ENCODE measurements around the gene COMP.

COMP gene

DNA sequence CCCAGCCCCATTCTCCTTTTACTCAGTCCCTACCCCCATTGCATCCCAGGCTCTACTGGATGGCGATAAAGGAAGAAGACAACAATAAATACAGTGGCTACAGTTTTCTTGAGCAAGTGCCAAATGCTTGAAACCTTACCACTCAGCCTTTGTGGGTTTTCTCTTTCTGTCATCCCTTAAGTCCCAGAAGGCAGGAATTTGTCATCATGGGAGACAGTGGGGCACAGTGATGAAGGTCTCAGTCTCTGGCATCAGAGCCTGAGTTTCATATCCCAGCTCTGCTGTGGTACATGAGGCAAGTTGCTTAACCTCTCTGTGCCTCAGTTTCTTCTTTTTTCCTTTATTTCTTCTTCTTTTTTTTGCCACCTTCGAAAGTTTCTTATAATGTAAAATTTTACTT lies 5.1 kb upstream of the COMP start:
- DNase-seq (ENCODE audit: low read depth, low spot score) = no peak
- TF ChIP-seq, protein P1, sequence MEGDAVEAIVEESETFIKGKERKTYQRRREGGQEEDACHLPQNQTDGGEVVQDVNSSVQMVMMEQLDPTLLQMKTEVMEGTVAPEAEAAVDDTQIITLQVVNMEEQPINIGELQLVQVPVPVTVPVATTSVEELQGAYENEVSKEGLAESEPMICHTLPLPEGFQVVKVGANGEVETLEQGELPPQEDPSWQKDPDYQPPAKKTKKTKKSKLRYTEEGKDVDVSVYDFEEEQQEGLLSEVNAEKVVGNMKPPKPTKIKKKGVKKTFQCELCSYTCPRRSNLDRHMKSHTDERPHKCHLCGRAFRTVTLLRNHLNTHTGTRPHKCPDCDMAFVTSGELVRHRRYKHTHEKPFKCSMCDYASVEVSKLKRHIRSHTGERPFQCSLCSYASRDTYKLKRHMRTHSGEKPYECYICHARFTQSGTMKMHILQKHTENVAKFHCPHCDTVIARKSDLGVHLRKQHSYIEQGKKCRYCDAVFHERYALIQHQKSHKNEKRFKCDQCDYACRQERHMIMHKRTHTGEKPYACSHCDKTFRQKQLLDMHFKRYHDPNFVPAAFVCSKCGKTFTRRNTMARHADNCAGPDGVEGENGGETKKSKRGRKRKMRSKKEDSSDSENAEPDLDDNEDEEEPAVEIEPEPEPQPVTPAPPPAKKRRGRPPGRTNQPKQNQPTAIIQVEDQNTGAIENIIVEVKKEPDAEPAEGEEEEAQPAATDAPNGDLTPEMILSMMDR (IDR thresholded peaks at IDR 0.05; ENCODE audit: low read depth, low read length) = no peak
- no peak overlapping the region for H3K4me3 ChIP-seq (ENCODE audit: low read depth, low read length)
- in situ Hi-C loops (cut with HindIII; ENCODE audit: low sequenced_read_pairs) = no loop called here

- in situ Hi-C loops (cut with HindIII; ENCODE audit: low sequenced_read_pairs) = no loop called here
- TF ChIP-seq, protein P1 (IDR thresholded peaks at IDR 0.05; ENCODE audit: low read depth, low read length) = no peak
- DNase-seq (ENCODE audit: low read depth, low spot score) = no peak
- H3K4me3 ChIP-seq (ENCODE audit: low read depth, low read length) = no peak overlapping the region
Observed at GRCh38 chr19:18795540-18795939, 4.4 kb upstream of the COMP start.

DNA sequence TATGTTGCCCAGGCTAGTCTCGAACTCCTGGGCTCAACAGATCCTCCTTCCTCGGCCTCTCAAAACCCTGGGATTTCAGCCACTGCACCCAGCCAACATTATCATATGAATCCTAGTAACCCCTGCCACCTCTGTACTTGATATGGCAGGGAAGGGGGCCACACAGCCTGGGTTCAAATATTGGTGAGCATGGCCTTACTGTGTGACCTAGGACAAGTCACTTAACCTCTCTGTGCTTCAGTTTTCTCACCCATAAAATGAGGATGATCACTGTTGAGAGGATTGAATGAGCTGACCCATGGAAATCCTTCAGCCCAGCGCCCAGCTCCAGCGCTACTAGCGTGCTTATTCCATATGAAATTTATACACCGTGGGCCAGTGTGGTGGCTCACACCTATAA lies 3.6 kb upstream of the COMP start:
- TF ChIP-seq, protein P1 (IDR thresholded peaks at IDR 0.05; ENCODE audit: low read depth, low read length) = no peak
- in situ Hi-C loops (cut with HindIII; ENCODE audit: low sequenced_read_pairs) = no loop called here
- H3K4me3 ChIP-seq (ENCODE audit: low read depth, low read length) = no peak overlapping the region
- no peak for DNase-seq (ENCODE audit: low read depth, low spot score)

DNA sequence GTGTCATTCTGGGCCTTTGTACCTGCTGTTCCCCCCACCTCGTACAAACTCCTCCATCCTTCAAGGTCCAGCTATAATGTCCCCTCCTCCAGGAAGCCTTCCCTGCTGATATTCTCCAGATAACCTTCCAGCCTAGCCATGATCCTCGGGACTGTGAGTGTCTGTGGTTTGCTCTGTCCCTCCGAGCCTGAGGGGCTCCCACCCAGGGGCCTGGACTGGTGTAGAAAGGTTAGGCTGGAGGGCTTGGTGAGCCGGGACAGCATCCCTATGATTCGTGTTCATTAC lies 2.9 kb upstream of the COMP start:
- no peak overlapping the region for H3K4me3 ChIP-seq (ENCODE audit: low read depth, low read length)
- in situ Hi-C loops (cut with HindIII; ENCODE audit: low sequenced_read_pairs) = no loop called here
- TF ChIP-seq, protein P1 (IDR thresholded peaks at IDR 0.05; ENCODE audit: low read depth, low read length) = no peak

DNA sequence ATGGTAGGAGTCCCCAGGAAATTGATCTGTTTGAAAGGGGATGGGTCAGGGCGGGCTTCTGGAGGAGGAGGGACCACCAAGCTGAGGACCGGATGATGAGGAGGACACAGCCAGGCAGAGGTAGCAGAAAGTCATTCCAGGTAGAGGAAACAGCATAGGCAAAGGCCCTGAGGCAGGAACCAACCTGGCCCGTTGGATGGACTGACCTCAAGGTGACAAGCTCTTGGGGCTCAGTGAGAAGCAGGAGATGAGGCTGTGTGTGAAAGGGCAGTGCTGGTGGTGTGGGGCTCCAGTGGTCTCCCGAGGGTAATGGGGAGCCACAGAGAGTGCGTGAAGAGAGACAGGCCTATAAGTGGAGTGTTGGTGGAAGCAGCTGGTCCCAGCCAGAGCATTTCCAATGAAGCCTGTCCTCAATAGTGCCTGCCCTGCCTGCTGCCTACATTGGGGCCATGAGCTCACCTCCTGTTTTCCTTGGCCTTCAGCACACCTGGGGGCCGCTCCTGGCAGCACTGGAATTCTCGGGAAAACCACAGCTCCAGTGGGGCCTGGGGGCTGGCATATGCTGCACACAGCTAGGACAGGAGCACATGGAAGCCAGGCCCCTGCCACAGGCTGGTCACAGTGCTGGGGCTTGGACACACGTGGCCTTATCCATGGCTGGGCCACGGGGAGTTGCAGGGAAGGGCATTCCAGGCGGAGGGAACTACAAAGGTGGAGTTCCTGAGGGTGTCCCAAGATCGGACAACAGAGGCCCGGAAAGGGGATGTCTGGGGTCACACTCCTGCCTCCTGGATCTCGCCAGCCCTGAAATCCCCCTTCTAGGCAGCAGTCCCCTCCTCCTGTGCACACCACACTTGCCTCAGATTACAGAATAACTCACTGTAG lies 2.3 kb upstream of the COMP start:
- in situ Hi-C loops (cut with HindIII; ENCODE audit: low sequenced_read_pairs) = no loop called here
- TF ChIP-seq, protein P1 (IDR thresholded peaks at IDR 0.05; ENCODE audit: low read depth, low read length) = no peak
- H3K4me3 ChIP-seq (ENCODE audit: low read depth, low read length) = no peak overlapping the region
- DNase-seq (ENCODE audit: low read depth, low spot score) = no peak

More for the DNA sequence above, 2.9 kb upstream of the COMP start:
- DNase-seq (ENCODE audit: low read depth, low spot score) = no peak

- H3K4me3 ChIP-seq (ENCODE audit: low read depth, low read length) = no peak overlapping the region
- TF ChIP-seq, protein P1 (IDR thresholded peaks at IDR 0.05; ENCODE audit: low read depth, low read length) = no peak
- in situ Hi-C loops (cut with HindIII; ENCODE audit: low sequenced_read_pairs) = no loop called here
- DNase-seq (ENCODE audit: low read depth, low spot score) = no peak
Observed at GRCh38 chr19:18792661-18793060, 1.6 kb upstream of the COMP start.

Measured in astrocyte of the spinal cord (primary cell).